ENCODE data around the gene TPPP.

Gene TPPP

DNA sequence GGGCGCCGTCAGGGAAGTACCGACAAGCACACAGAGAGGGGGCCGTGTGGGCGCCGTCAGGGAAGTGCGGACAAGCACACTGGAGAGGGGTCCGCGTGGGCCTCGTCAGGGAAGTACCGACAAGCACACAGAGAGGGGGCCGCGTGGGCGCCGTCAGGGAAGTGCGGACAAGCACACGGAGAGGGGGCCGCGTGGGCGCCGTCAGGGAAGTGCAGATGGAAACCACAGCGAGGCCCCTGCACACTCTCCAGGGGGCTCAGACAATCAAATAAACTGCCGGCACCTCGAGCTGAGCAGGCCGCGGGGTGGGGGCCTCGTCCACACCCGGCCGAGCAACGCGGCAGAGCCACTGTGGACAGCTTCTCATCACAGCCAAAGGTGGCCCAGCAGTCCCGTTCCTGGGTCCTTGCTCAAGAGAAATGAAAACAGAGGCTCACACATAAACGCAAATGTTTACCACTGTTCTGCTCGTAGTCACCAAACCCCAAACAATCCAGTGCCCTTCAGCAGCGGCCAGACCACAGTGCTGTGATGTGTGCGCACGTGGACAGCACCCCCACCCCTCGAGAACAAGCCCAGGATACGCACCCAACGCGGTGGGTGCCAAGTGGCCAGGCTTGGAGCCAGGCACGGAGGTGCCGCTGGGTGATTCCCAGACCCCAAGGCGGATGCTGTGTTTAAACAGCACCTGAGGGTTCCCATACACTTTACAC is 24.7 kb downstream of the TPPP start:
- no peak for DNase-seq
- Histone ChIP-seq H3K9me3 (replicated peaks; ENCODE audit: insufficient read depth, low read length) (no peaks in the 10 kb centered on the region), H4K20me1 (ENCODE audit: insufficient read depth, low read length) (no peaks in the 10 kb centered on the region), H3F3A (ENCODE audit: insufficient read depth, low read length) (no peaks in the 10 kb centered on the region), H3K4me3 (ENCODE audit: low read length) (no peak overlapping the region), H3K9me2 (replicated peaks; ENCODE audit: insufficient read depth, low read length) (no peaks in the 10 kb centered on the region), H2AFZ (ENCODE audit: low read length) (no peak overlapping the region), H3K79me2 (ENCODE audit: low read length) (no peaks in the 10 kb centered on the region), H3K9ac (ENCODE audit: low read length) (no peak overlapping the region), H3K27me3 (replicated peaks; ENCODE audit: insufficient read depth, low read length) (no peaks in the 10 kb centered on the region), H3K27ac (ENCODE audit: low read length) (no peak overlapping the region), H3K36me3 (replicated peaks; ENCODE audit: insufficient read depth, low read length) (no peaks in the 10 kb centered on the region), H3K4me2 (ENCODE audit: low read depth, low read length) (no peak overlapping the region), H3K4me1 (ENCODE audit: low read length) (no peaks in the 10 kb centered on the region)
- TF ChIP-seq EZH2 (optimal IDR thresholded peaks at IDR 0.05; ENCODE audit: low read depth, low read length) (no peak), EZH2phosphoT487 (IDR thresholded peaks at IDR 0.05; ENCODE audit: low read length) (no peak)
- TF ChIP-seq, protein P1, sequence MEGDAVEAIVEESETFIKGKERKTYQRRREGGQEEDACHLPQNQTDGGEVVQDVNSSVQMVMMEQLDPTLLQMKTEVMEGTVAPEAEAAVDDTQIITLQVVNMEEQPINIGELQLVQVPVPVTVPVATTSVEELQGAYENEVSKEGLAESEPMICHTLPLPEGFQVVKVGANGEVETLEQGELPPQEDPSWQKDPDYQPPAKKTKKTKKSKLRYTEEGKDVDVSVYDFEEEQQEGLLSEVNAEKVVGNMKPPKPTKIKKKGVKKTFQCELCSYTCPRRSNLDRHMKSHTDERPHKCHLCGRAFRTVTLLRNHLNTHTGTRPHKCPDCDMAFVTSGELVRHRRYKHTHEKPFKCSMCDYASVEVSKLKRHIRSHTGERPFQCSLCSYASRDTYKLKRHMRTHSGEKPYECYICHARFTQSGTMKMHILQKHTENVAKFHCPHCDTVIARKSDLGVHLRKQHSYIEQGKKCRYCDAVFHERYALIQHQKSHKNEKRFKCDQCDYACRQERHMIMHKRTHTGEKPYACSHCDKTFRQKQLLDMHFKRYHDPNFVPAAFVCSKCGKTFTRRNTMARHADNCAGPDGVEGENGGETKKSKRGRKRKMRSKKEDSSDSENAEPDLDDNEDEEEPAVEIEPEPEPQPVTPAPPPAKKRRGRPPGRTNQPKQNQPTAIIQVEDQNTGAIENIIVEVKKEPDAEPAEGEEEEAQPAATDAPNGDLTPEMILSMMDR (IDR thresholded peaks at IDR 0.05; ENCODE audit: low read length), result no peak

DNA sequence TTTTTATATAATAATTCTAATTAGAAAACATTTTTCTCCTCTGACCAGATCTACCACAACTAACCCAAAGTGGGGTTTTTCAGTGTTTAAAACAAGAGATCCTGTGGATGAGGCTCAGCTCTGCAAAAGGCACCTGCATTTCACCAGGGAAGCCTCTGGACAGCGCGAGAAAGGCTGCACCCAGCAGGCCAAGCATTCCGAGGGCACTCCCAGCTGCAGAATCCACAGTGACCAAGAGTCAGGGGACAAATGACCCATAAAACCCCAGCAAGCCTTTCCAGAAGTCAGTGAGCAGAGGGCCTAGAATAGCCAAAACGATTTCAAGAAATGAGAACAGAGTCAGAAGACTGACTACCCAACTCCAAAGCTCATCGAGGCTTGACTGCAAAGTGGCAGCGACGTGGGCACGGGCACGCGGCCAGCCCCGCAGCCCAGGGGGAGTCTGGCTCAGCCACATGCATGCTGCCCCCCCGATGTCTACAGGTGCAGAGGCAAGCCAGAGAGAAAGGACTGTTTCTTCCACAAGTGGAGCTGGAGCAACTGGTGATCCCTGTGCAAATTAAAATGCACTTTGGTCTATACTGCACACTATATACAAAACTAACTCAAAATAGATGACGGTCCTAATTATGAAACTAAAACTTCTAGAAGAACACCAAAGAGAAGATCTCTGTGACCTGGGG is 26.2 kb downstream of the TPPP start:
- Histone ChIP-seq H3K27ac (ENCODE audit: low read length) (no peak overlapping the region), H3K36me3 (replicated peaks; ENCODE audit: insufficient read depth, low read length) (no peaks in the 10 kb centered on the region), H2AFZ (ENCODE audit: low read length) (no peak overlapping the region), H3K4me3 (ENCODE audit: low read length) (no peak overlapping the region), H3K4me2 (ENCODE audit: low read depth, low read length) (no peak overlapping the region), H3K4me1 (ENCODE audit: low read length) (no peaks in the 10 kb centered on the region), H3K9me2 (replicated peaks; ENCODE audit: insufficient read depth, low read length) (no peaks in the 10 kb centered on the region), H3K79me2 (ENCODE audit: low read length) (no peaks in the 10 kb centered on the region), H3K9ac (ENCODE audit: low read length) (no peak overlapping the region), H3F3A (ENCODE audit: insufficient read depth, low read length) (no peaks in the 10 kb centered on the region), H3K9me3 (replicated peaks; ENCODE audit: insufficient read depth, low read length) (no peaks in the 10 kb centered on the region), H3K27me3 (replicated peaks; ENCODE audit: insufficient read depth, low read length) (no peaks in the 10 kb centered on the region), H4K20me1 (ENCODE audit: insufficient read depth, low read length) (no peaks in the 10 kb centered on the region)
- no peak for DNase-seq
- TF ChIP-seq EZH2 (optimal IDR thresholded peaks at IDR 0.05; ENCODE audit: low read depth, low read length) (no peak), EZH2phosphoT487 (IDR thresholded peaks at IDR 0.05; ENCODE audit: low read length) (no peak)
- TF ChIP-seq, protein P1 (IDR thresholded peaks at IDR 0.05; ENCODE audit: low read length), result no peak

DNA sequence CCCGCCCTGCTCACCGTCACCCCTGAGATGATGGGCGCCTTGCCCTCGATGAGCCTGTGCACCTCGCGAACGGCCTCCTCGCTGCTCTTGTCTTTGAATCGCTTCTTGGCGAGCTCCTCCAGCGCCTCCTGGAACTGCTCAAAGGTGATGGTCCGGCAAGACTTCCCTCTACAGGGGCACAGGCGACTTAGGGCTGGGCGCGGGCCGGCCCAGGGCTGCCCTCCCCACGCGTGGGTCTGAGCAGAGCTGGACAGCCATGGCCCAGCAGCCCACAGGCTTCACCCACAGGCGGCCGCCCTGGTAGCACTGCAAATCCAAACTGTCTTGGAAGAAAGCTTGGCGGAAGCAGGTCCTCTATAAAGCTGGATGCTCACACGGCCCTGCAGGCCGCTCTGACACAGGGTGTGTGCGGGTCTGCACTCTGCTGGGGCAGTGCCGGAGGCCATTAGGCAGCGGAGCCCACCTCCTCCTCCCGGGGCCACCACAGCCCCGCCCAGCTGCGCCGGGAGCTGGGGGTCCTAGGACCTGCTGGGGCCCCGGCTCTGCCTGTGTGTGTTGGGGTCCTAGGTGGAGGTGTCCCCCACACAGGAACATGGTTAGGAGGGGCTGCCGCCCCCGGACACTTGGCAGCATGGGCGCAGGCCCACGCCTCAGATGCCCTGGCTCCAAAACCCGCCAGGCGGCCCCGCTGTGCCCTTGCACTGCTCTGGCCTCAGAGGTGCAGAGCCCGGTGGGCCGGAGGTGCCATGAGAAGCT is 27.0 kb downstream of the TPPP start:
- Histone ChIP-seq H3K27ac (ENCODE audit: low read length) (no peak overlapping the region), H3K9me3 (replicated peaks; ENCODE audit: insufficient read depth, low read length) (no peaks in the 10 kb centered on the region), H3K4me1 (ENCODE audit: low read length) (no peaks in the 10 kb centered on the region), H3K9ac (ENCODE audit: low read length) (no peak overlapping the region), H4K20me1 (ENCODE audit: insufficient read depth, low read length) (no peaks in the 10 kb centered on the region), H3K79me2 (ENCODE audit: low read length) (no peaks in the 10 kb centered on the region), H3K9me2 (replicated peaks; ENCODE audit: insufficient read depth, low read length) (no peaks in the 10 kb centered on the region), H3K4me2 (ENCODE audit: low read depth, low read length) (no peak overlapping the region), H3K27me3 (replicated peaks; ENCODE audit: insufficient read depth, low read length) (no peaks in the 10 kb centered on the region), H3F3A (ENCODE audit: insufficient read depth, low read length) (no peaks in the 10 kb centered on the region), H3K4me3 (ENCODE audit: low read length) (no peak overlapping the region), H3K36me3 (replicated peaks; ENCODE audit: insufficient read depth, low read length) (no peaks in the 10 kb centered on the region), H2AFZ (ENCODE audit: low read length) (no peak overlapping the region)
- no peak for DNase-seq
- TF ChIP-seq EZH2phosphoT487 (IDR thresholded peaks at IDR 0.05; ENCODE audit: low read length) (no peak), EZH2 (optimal IDR thresholded peaks at IDR 0.05; ENCODE audit: low read depth, low read length) (no peak)
- TF ChIP-seq, protein P1 (IDR thresholded peaks at IDR 0.05; ENCODE audit: low read length), result no peak
